ENCODE measurements around the gene EGFLAM. TPM values are rescaled to one million over a fixed set of nuclear protein-coding genes. Genes with fewer than 3 reads are reported as not detected.

EGFLAM gene
- total RNA-seq, 1 donor from 2014 or later = 37.6 TPM

- DNase-seq = no peak
Observed at GRCh38 chr5:38478166-38478565, 219.8 kb downstream of the EGFLAM start.

GRCh38 chr5:38478878-38479277, 220.5 kb downstream of the EGFLAM start:
- DNase-seq = no peak

DNA sequence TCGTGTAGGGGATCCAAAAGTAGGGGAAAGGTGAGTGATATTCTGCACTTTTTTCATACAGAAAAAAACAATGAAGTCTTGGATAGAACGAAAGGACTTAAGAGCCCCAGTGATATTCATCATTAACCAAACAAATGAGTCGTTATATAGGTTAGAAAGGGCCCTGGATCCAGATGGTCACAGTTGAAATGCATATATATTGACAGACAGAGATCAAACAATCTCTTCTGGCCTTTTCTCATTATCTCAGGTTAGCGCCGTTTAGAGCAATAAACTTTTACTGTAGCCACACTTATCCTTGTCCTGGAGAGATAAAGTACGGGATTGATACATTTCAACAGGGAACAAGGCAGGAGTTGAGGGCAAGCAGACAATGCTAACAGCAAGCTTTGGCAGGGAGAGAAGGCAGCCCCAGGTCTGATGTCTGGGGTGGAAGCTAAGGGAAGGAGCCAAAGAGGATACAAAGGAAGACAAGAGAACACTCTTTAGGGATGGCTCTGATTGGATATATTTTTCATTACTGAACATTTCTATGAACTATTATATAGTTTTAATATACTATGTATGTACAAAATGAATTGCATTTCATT, 221.1 kb downstream of the EGFLAM start:
- DNase-seq = no peak

DNA sequence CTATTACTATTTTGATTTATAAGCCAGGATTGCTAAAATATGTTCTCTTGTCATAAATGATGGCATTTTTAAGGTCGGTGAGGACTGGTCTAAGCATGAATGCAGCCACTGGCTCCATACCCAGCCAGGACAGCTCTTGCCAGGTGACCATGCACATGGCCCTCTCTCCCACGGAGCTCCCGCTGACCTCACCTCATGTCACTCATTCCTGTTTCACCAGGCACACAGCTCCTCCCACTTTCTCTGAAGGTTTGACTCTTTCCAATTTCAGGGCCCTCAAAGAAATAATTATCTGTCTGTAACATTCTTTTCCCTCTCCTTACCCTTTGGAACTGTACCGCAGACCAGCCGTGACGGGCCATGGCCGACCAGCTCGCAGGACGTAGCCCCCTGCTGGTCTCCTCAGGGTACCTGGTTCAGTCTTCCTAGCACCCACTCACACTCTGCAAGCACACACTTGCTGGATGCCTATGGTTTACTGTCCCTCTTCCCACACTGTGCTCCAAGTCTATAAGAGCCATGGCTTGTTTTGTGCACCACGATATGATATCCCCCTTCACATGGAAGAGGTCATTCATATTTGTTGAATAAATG, 225.5 kb downstream of the EGFLAM start:
- DNase-seq = no peak

GRCh38 chr5:38494175-38494574, 235.8 kb downstream of the EGFLAM start:
- no peak for DNase-seq

GRCh38 chr5:38494763-38495162, 236.4 kb downstream of the EGFLAM start:
- DNase-seq = no peak

DNA sequence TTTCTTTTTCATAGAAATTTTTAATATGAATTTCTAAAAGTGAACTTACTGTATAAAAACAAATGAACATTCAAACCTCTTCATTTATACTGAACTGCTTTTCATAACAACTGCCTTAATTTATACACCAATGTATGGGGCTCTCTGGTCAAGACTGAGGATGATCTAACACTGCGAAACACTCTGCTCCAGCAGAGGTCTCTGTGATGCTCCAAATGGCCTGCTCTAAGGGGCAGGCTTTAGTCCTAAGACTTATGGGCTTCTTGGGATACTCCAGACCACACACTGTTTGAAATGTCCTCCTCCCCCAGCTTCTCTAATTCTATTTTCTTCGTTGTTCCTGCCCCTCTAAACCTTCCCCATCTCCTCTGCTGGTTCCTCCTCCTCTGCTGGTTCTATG, 239.6 kb downstream of the EGFLAM start:
- no peak for DNase-seq

- no peak for DNase-seq
Observed at GRCh38 chr5:38500573-38501260, 242.4 kb downstream of the EGFLAM start.

DNA sequence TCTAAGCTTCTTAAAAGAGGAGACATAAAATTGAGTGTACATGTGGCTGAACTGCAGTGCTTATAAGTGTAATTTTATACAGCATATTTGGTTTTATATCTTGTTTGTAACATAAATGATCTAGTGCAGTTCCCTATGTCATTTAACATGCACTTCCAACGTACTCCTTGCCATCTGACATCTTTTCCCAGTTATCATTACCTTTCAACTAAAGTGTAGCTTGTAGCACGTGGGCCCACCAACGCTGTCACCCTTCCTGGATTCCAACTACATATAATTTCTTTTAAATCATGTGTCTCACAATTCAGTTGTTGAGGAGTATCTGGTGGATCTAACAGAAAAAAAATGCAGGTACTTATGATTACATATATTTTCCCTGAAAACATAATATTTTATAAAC, 247.9 kb downstream of the EGFLAM start:
- DNase-seq = no peak

DNA sequence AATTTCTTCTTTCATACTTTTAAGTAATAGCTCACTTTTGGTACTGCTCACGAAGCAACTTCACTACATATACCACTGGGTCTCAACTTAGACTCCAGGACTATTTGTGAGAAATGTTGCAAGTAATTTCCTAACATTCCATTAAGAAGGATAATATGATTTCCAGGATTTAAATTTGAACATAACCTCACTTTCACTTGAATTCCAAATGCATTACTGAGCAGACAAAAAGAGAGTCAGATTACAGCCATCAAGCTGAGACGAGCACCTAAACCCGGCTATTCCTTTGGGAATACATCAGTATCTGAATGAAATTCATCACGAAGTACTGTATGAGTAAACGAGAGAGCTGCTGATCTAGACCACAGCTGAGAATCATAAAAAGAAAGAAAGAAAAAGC, 250.8 kb downstream of the EGFLAM start:
- DNase-seq = no peak

Small RNA genes lying within 50 kb of the gene (small RNA-seq; reads per million reads assigned to genes)
- not detected for gene AC091839.1 (ENCODE audit: low replicate concordance)
